CD4-positive, alpha-beta T cell (primary cell): ENCODE data around the gene SPATA6. TPM values are rescaled to one million over a fixed set of nuclear protein-coding genes. Genes with fewer than 3 reads are reported as not detected.
A peak's percentile ranks its signal among the peaks of the same experiment; 100 is the strongest.

ENCODE experiments used
- ATAC-seq: fragments of 200-7000 bp; cut with Tn5 transposase; one replicate; pipeline ENCODE4 v1.10.0; 2022; ENCODE audit warnings: mild to moderate bottlenecking; ENCODE audit not compliant: poor library complexity
- CTCF ChIA-PET: fragments of 350-600 bp; sonication (Branson Sonifier 250); formaldehyde crosslinking; loops from one replicate; lab custom pipeline; 2021; ENCODE audit warnings: antibody characterized with exemption, inconsistent platforms; lab: Charles Lee
- POLR2A ChIA-PET: fragments of 350-600 bp; sonication (Branson Sonifier 250); formaldehyde crosslinking; loops from one replicate; lab custom pipeline; 2021; ENCODE audit warnings: antibody characterized with exemption, inconsistent platforms; lab: Charles Lee
- DNase-seq, 14 experiments: peaks; one replicate each; pipeline ENCODE4 v3.0.0-alpha.2; 2013 to 2020; ENCODE audit warnings: mixed read lengths in 2 of 14
- H3K27ac ChIP-seq, 2 donors: one replicate each; pipeline versions ENCODE4 v1.5.1 to v1.7.0; 2013; ENCODE audit warnings: low read length in 2 of 2, low read depth in 1 of 2, mild to moderate bottlenecking in 1 of 2
- H3K27me3 ChIP-seq, 2 experiments: 1 replicate in 1 of 2; 2 replicates in 1 of 2; pipeline versions ENCODE4 v1.6.1 to v1.7.0; 2013; ENCODE audit warnings: low read length in 2 of 2, control low read depth in 1 of 2, mild to moderate bottlenecking in 1 of 2, moderate library complexity in 1 of 2; ENCODE audit not compliant: insufficient read depth in 2 of 2, control insufficient read depth in 1 of 2
- H3K36me3 ChIP-seq: one replicate; pipeline ENCODE4 v1.6.1; 2013; ENCODE audit warnings: low read length, control low read depth; ENCODE audit not compliant: insufficient read depth
- H3K4me1 ChIP-seq: one replicate; pipeline ENCODE4 v1.6.1; 2013; ENCODE audit warnings: low read length, control low read depth; ENCODE audit not compliant: insufficient read depth
- H3K4me3 ChIP-seq: one replicate; pipeline ENCODE4 v1.5.1; 2013; ENCODE audit warnings: mild to moderate bottlenecking, low read length, moderate library complexity
- H3K9me3 ChIP-seq, 2 experiments: 1 replicate in 1 of 2; 2 replicates in 1 of 2; pipeline versions ENCODE4 v1.6.1 to v1.7.0; 2013; ENCODE audit warnings: low read length in 2 of 2, mild to moderate bottlenecking in 2 of 2, control low read depth in 1 of 2, moderate library complexity in 1 of 2; ENCODE audit not compliant: control insufficient read depth in 1 of 2, insufficient read depth in 1 of 2
- H3K27ac Mint-ChIP-seq: one replicate; pipeline ENCODE4 v1.8.0; 2020; ENCODE audit warnings: mixed read lengths
- H3K27me3 Mint-ChIP-seq: one replicate; pipeline ENCODE4 v1.8.0; 2021; ENCODE audit warnings: mixed read lengths
- H3K36me3 Mint-ChIP-seq: one replicate; pipeline ENCODE4 v1.8.0; 2021; ENCODE audit warnings: low read depth, mixed read lengths
- H3K4me1 Mint-ChIP-seq: one replicate; pipeline ENCODE4 v1.8.0; 2021; ENCODE audit warnings: low read depth, mixed read lengths
- H3K4me3 Mint-ChIP-seq: one replicate; pipeline ENCODE4 v1.8.0; 2020; ENCODE audit warnings: mild to moderate bottlenecking, mixed read lengths
- H3K9me3 Mint-ChIP-seq: one replicate; pipeline ENCODE4 v1.8.0; 2020; ENCODE audit warnings: mixed read lengths
- CTCF ChIP-seq: fragments of 200-600 bp; IDR thresholded peaks from one replicate; pipeline ENCODE4 v1.8.0; 2022; ENCODE audit warnings: antibody characterized with exemption, mild to moderate bottlenecking
- intact Hi-C, 2 experiments: fragments of 100-400 bp; cut with DNase I in 1 of 2; cut with micrococcal nuclease in 1 of 2; formaldehyde crosslinking; loops; one replicate each; pipeline versions ENCODE4 v1.15.1 to v1.9.0; 2023 to 2025; cut with DNase I, micrococcal nuclease
- total RNA-seq, 174 experiments: library from RNA in 2 of 174; stranded (reverse) in 2 of 174; gene quantifications; one replicate each; pipeline ENCODE4 v1.2.3 and lab custom pipeline; 2021 to 2026

SPATA6 gene
- total RNA-seq, 2 experiments from 2014 or later = 3.2 to 4.1 TPM

- Mint-ChIP-seq H3K27me3 (peaks cover 7% of the 10 kb centered on the region), H3K4me1 (peaks cover 4% of the 10 kb centered on the region), H3K4me3 (no peak overlapping the region), H3K9me3 (no peaks in the 10 kb centered on the region), H3K27ac (no peak overlapping the region), H3K36me3 (no peaks in the 10 kb centered on the region)
- Histone ChIP-seq H3K36me3 (no peaks in the 10 kb centered on the region), H3K27ac (no peak overlapping the region), H3K9me3 (no peaks in the 10 kb centered on the region), H3K27me3 (no peaks in the 10 kb centered on the region), H3K4me3 (no peak overlapping the region), H3K4me1 (peaks cover 3% of the 10 kb centered on the region)
- DNase-seq = no peak
- ChIA-PET POLR2A (interaction anchor here (0.6 kb wide), 1 partner anchor 20 kb away, joined by 4 read pairs; no protein-coding TSS in a partner anchor), CTCF (no interaction called here)
- intact Hi-C loops = no loop called here
- no peak for TF ChIP-seq CTCF
- no peak for ATAC-seq
Observed at GRCh38 chr1:48248356-48248755, 223.6 kb downstream of the SPATA6 start.

- peaks cover 3% of the 10 kb centered on the region for H3K4me1 ChIP-seq
- intact Hi-C loops = no loop called here
- DNase-seq (peak in 1 of 14 experiments; percentile 2), ATAC-seq (no peak)
- CTCF ChIA-PET = no interaction called here
- H3K27ac ChIP-seq = no peak overlapping the region
- no peaks in the 10 kb centered on the region for H3K27me3 ChIP-seq
- no peak overlapping the region for H3K4me3 ChIP-seq
- no peak for TF ChIP-seq CTCF
- POLR2A ChIA-PET = no interaction called here
- Mint-ChIP-seq H3K27ac (no peak overlapping the region), H3K36me3 (no peaks in the 10 kb centered on the region), H3K4me1 (peaks cover 4% of the 10 kb centered on the region), H3K4me3 (no peak overlapping the region), H3K9me3 (no peaks in the 10 kb centered on the region), H3K27me3 (peaks cover 7% of the 10 kb centered on the region)
- no peaks in the 10 kb centered on the region for H3K36me3 ChIP-seq
- H3K9me3 ChIP-seq = no peaks in the 10 kb centered on the region
Observed at GRCh38 chr1:48246727-48247126, 225.3 kb downstream of the SPATA6 start.

Other genes starting within 250 kb of the SPATA6 start
- gene SLC5A9, start 249.5 kb downstream of the SPATA6 start, total RNA-seq = not detected